H1 (cell line): ENCODE results near the gene MTM1. TPM values are rescaled to one million over a fixed set of nuclear protein-coding genes. Genes with fewer than 3 reads are reported as not detected.

Experiments
- CTCF ChIA-PET: fragments of 300-600 bp; sonication (Branson Sonifier 250); formaldehyde crosslinking; loops from one replicate; lab custom pipeline; 2021; ENCODE audit not compliant: partially characterized antibody; lab: Charles Lee
- POLR2A ChIA-PET: fragments of 300-600 bp; sonication (Branson Sonifier 250); formaldehyde crosslinking; loops from one replicate; lab custom pipeline; 2021; ENCODE audit warnings: inconsistent platforms; ENCODE audit not compliant: partially characterized antibody; lab: Charles Lee
- DNase-seq, 2 experiments: peaks; one replicate each; pipeline versions ENCODE4 v3.0.0 to v3.0.0-alpha.2; 2010 to 2022; ENCODE audit warnings: low spot score in 2 of 2, low read depth in 1 of 2, mixed read lengths in 1 of 2
- FAIRE-seq: peaks from 2 replicates; lab custom pipeline; 2011; peaks lifted over from hg19 to GRCh38; lab: Jason Lieb, UNC
- H2AFZ ChIP-seq: 2 replicates; pipeline ENCODE4 v1.8.1; 2012; ENCODE audit warnings: low read length, inconsistent platforms
- H2AK5ac ChIP-seq: 2 replicates; pipeline ENCODE4 v1.6.1; 2013; ENCODE audit warnings: low read depth, low read length
- H2BK120ac ChIP-seq: replicated peaks from 2 replicates; pipeline ENCODE3; 2013; ENCODE audit warnings: low read depth, low read length, inconsistent platforms
- H2BK12ac ChIP-seq: 2 replicates; pipeline ENCODE4 v1.6.1; 2013; ENCODE audit warnings: low read depth, low read length
- H2BK15ac ChIP-seq: 2 replicates; pipeline ENCODE4 v1.6.1; 2013; ENCODE audit warnings: low read length
- H2BK20ac ChIP-seq: 2 replicates; pipeline ENCODE4 v1.6.1; 2013; ENCODE audit warnings: low read length
- H2BK5ac ChIP-seq: 2 replicates; pipeline ENCODE4 v1.6.1; 2013; ENCODE audit warnings: low read depth, low read length
- H3K14ac ChIP-seq: 2 replicates; pipeline ENCODE4 v1.6.1; 2013; ENCODE audit warnings: inconsistent platforms; ENCODE audit not compliant: insufficient read length
- H3K18ac ChIP-seq: 2 replicates; pipeline ENCODE4 v1.6.1; 2013; ENCODE audit warnings: low read length; ENCODE audit errors: extremely low read depth
- H3K23ac ChIP-seq: 2 replicates; pipeline ENCODE4 v1.6.1; 2013; ENCODE audit warnings: inconsistent platforms; ENCODE audit not compliant: insufficient read length
- H3K23me2 ChIP-seq: 2 replicates; pipeline ENCODE4 v1.6.1; 2013; ENCODE audit warnings: low read depth, low read length
- H3K27ac ChIP-seq: 2 replicates; pipeline ENCODE4 v1.6.1; 2011; ENCODE audit warnings: low read depth, low read length, inconsistent platforms
- H3K27me3 ChIP-seq, 4 experiments: replicated peaks in 1 of 4; 1 replicate in 1 of 4; 2 replicates in 3 of 4; pipeline versions ENCODE4 v1.6.1 to v1.8.1; 2011 to 2013; ENCODE audit warnings: low read length in 3 of 4, mild to moderate bottlenecking in 3 of 4, inconsistent platforms in 2 of 4, mixed read lengths in 2 of 4, moderate library complexity in 1 of 4; ENCODE audit not compliant: control insufficient read depth in 3 of 4, insufficient read depth in 3 of 4; ENCODE audit errors: extremely low read depth in 1 of 4
- H3K36me3 ChIP-seq, 4 experiments: 2 replicates each; pipeline versions ENCODE4 v1.6.1 to v1.8.1; 2011 to 2013; ENCODE audit warnings: mild to moderate bottlenecking in 4 of 4, low read length in 3 of 4, moderate library complexity in 2 of 4, control low read depth in 1 of 4, inconsistent platforms in 1 of 4; ENCODE audit not compliant: insufficient read depth in 4 of 4, control insufficient read depth in 2 of 4
- H3K4ac ChIP-seq: replicated peaks from 2 replicates; pipeline ENCODE3; 2013; ENCODE audit warnings: low read length, low read depth, mixed read lengths, inconsistent platforms; ENCODE audit not compliant: insufficient read length
- H3K4me1 ChIP-seq, 4 experiments: replicated peaks in 1 of 4; 1 replicate in 1 of 4; 2 replicates in 3 of 4; pipeline versions ENCODE4 v1.6.1 to v1.8.1; 2011 to 2013; ENCODE audit warnings: low read length in 3 of 4, inconsistent platforms in 2 of 4, mixed read lengths in 1 of 4; ENCODE audit not compliant: insufficient read depth in 4 of 4, control insufficient read depth in 3 of 4
- H3K4me2 ChIP-seq, 2 experiments: 2 replicates each; pipeline versions ENCODE4 v1.6.1 to v1.8.1; 2011 to 2013; ENCODE audit warnings: low read depth in 2 of 2, low read length in 2 of 2, control low read depth in 1 of 2, inconsistent platforms in 1 of 2, mild to moderate bottlenecking in 1 of 2; ENCODE audit not compliant: insufficient read depth in 1 of 2
- H3K4me3 ChIP-seq, 4 experiments: fragments of 200-600, 300-600 bp in 1 of 4; sonication (generic), shearing (Covaris generic), sonication (Bioruptor Twin) in 1 of 4; 2 replicates each; pipeline versions ENCODE4 v1.5.1 to v1.8.1; 2011 to 2016; ENCODE audit warnings: low read length in 4 of 4, low read depth in 3 of 4, control low read depth in 2 of 4, inconsistent platforms in 2 of 4, mild to moderate bottlenecking in 2 of 4, mixed read lengths in 1 of 4, moderate library complexity in 1 of 4; ENCODE audit not compliant: insufficient read depth in 2 of 4; ENCODE audit errors: extremely low read depth in 1 of 4
- H3K56ac ChIP-seq: replicated peaks from 2 replicates; pipeline ENCODE3; 2013; ENCODE audit warnings: low read depth, mild to moderate bottlenecking, mixed read lengths, low read length, inconsistent platforms; ENCODE audit not compliant: insufficient read length
- H3K79me1 ChIP-seq: 2 replicates; pipeline ENCODE4 v1.6.1; 2013; ENCODE audit warnings: low read depth, low read length, control low read depth
- H3K79me2 ChIP-seq, 2 experiments: 2 replicates each; pipeline versions ENCODE4 v1.6.1 to v1.8.1; 2012 to 2013; ENCODE audit warnings: low read length in 2 of 2, mild to moderate bottlenecking in 2 of 2, inconsistent platforms in 1 of 2; ENCODE audit not compliant: insufficient read depth in 2 of 2, control insufficient read depth in 1 of 2
- H3K9ac ChIP-seq, 4 experiments: replicated peaks in 1 of 4; 1 replicate in 1 of 4; 2 replicates in 3 of 4; pipeline versions ENCODE4 v1.6.1 to v1.8.1; 2011 to 2013; ENCODE audit warnings: low read depth in 3 of 4, low read length in 3 of 4, control low read depth in 2 of 4, mild to moderate bottlenecking in 2 of 4, moderate library complexity in 2 of 4, inconsistent platforms in 1 of 4; ENCODE audit errors: extremely low read depth in 1 of 4
- H3K9me3 ChIP-seq, 2 experiments: 2 replicates each; pipeline versions ENCODE4 v1.6.1 to v1.8.1; 2012 to 2013; ENCODE audit warnings: mild to moderate bottlenecking in 2 of 2, moderate library complexity in 2 of 2, control low read depth in 1 of 2, inconsistent platforms in 1 of 2, low read depth in 1 of 2, low read length in 1 of 2, mixed read lengths in 1 of 2; ENCODE audit not compliant: insufficient read depth in 2 of 2
- H4K20me1 ChIP-seq, 2 experiments: replicated peaks in 1 of 2; 2 replicates each; pipeline versions ENCODE3 to v1.8.1; 2011 to 2013; ENCODE audit warnings: inconsistent platforms in 2 of 2, low read length in 2 of 2, mild to moderate bottlenecking in 1 of 2; ENCODE audit not compliant: insufficient read depth in 2 of 2, control insufficient read depth in 1 of 2
- H4K5ac ChIP-seq: 2 replicates; pipeline ENCODE4 v1.6.1; 2013; ENCODE audit warnings: low read length, low read depth, mixed read lengths, inconsistent platforms; ENCODE audit not compliant: insufficient read length
- H4K8ac ChIP-seq: 2 replicates; pipeline ENCODE4 v1.8.0; 2013; ENCODE audit warnings: mild to moderate bottlenecking, moderate library complexity, low read length, inconsistent platforms; ENCODE audit not compliant: insufficient read depth; ENCODE audit errors: extremely low read depth
- H4K91ac ChIP-seq: replicated peaks from 2 replicates; pipeline ENCODE3; 2013; ENCODE audit warnings: low read length, mixed read lengths, inconsistent platforms; ENCODE audit not compliant: insufficient read length
- ASH2L ChIP-seq: fragments of 200-600, 300-600 bp; sonication (generic); IDR thresholded peaks from one replicate; pipeline ENCODE4 v1.7.1; 2017; ENCODE audit warnings: low read length
- BRCA1 ChIP-seq: IDR thresholded peaks from 2 replicates; pipeline ENCODE4 v1.6.1; 2012; ENCODE audit warnings: low read depth, low read length, improper control_type of control experiment
- CBX5 ChIP-seq: fragments of 300-800, 300-1000 bp; sonication (generic); IDR thresholded peaks from 2 replicates; pipeline ENCODE4 v1.7.1; 2016; ENCODE audit warnings: antibody characterized with exemption, low read length, low read depth
- EZH2 ChIP-seq: fragments of 200-600 bp; sonication (generic); IDR thresholded peaks from 2 replicates; pipeline ENCODE4 v1.7.1; 2012; ENCODE audit warnings: low read depth, mild to moderate bottlenecking, moderate library complexity, low read length, inconsistent platforms; ENCODE audit not compliant: severe bottlenecking
- JUN ChIP-seq: IDR thresholded peaks from 2 replicates; pipeline ENCODE4 v1.6.1; 2011; ENCODE audit warnings: low read depth, mild to moderate bottlenecking, improper control_type of control experiment, low read length
- KDM5A ChIP-seq: fragments of 200-600 bp; IDR thresholded peaks from 2 replicates; pipeline ENCODE4 v1.7.1; 2012; ENCODE audit warnings: mild to moderate bottlenecking, low read length, inconsistent platforms, mixed read lengths
- RFX5 ChIP-seq: IDR thresholded peaks from 2 replicates; pipeline ENCODE4 v1.6.1; 2011; ENCODE audit warnings: low read depth, low read length, improper control_type of control experiment, borderline replicate concordance
- RNF2 ChIP-seq: fragments of 200-900, 300-1000 bp; sonication (generic); IDR thresholded peaks from 2 replicates; pipeline ENCODE4 v1.7.1; 2016; ENCODE audit warnings: borderline replicate concordance, low read depth, mild to moderate bottlenecking, antibody characterized with exemption, low read length; ENCODE audit not compliant: poor library complexity, severe bottlenecking; ENCODE audit errors: missing control alignments
- SP1 ChIP-seq: IDR thresholded peaks from 2 replicates; pipeline ENCODE4 v1.6.1; 2011; ENCODE audit warnings: low read depth, low read length
- TAF1 ChIP-seq: IDR thresholded peaks from 2 replicates; pipeline ENCODE4 v1.6.1; 2011; ENCODE audit warnings: mild to moderate bottlenecking, low read depth, low read length
- WGBS, 2 experiments: shearing (Covaris generic) in 1 of 2; methylation state at CpG; one replicate each; pipeline versions ENCODE4 v1.1.6 to v1.1.7; 2013 to 2015; ENCODE audit warnings: low lambda C conversion rate in 2 of 2, mixed read lengths in 2 of 2, inconsistent platforms in 1 of 2, low coverage in 1 of 2, missing lambda C conversion rate in 1 of 2; ENCODE audit not compliant: insufficient replicate concordance in 2 of 2, insufficient coverage in 1 of 2, insufficient read length in 1 of 2; ENCODE audit errors: extremely low coverage in 1 of 2, missing lambda C conversion rate in 1 of 2; 5-methylcytosine and 5-hydroxymethylcytosine counted together
- polyA plus RNA-seq, 7 experiments: library from polyadenylated mRNA; depleted of rRNA in 3 of 7; stranded (reverse) in 5 of 7; unstranded in 2 of 7; fragments of >200 nt in 5 of 7; fragments of 200-250 nt in 2 of 7; gene quantifications; 1 replicate in 5 of 7; 2 replicates in 1 of 7; 4 replicates in 1 of 7; pipeline versions ENCODE4 v1.2.1 to v1.2.3, GENCODE V29; 2011 to 2013; ENCODE audit warnings: missing spikeins in 2 of 7, mixed read lengths in 2 of 7
- total RNA-seq: library from RNA; stranded (reverse); fragmentation: NEBNext Ultra II Directional; extraction: Animal tissue kit (Norgen Biotek cat#: 25700); gene quantifications from 2 replicates; pipeline ENCODE4 v1.2.1, GENCODE V29; 2021
- TF ChIP-seq, protein P1 (sequence below), 3 experiments: IDR thresholded peaks; 1 replicate in 2 of 3; 2 replicates in 1 of 3; pipeline versions ENCODE4 v1.5.1 to v1.6.1; 2011; ENCODE audit warnings: low read length in 3 of 3, mild to moderate bottlenecking in 3 of 3, inconsistent platforms in 2 of 3, low read depth in 1 of 3, moderate library complexity in 1 of 3; ENCODE audit not compliant: insufficient read depth in 1 of 3; ENCODE audit errors: control extremely low read depth in 1 of 3

Gene MTM1
- total and polyA plus RNA-seq, 2 of the 8 experiments (the other 6 are each of a cell fraction or from before 2014, with no cell fraction given) = 2.3 to 8.4 TPM

DNA sequence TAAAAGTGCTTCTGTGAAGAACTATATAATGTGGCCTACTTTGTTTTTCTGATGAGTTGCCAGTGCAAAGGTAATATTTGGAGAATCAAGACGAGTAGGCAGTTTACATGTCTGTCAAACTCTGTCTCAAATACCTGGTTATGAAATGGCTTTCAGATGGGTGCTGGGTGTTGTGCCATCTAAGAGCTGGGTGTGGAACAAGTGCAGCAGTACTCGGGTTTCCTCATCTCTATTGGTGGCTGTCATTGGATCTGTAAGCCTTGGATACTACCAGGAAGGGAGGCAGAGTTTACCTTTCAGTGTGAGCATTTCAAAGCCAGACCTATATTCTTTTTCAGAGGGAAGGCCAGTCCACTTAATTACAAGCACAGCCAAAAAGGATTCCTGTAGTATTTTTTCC lies 37.2 kb downstream of the MTM1 start:
- H3K18ac ChIP-seq = no peak overlapping the region
- no peaks in the 10 kb centered on the region for H3K27me3 ChIP-seq
- H3K4ac ChIP-seq = no peak overlapping the region
- H4K91ac ChIP-seq = no peak overlapping the region
- CTCF ChIA-PET = no interaction called here
- no peak overlapping the region for H2BK5ac ChIP-seq
- no peak overlapping the region for H3K4me2 ChIP-seq
- POLR2A ChIA-PET = no interaction called here
- H2AFZ ChIP-seq = no peak overlapping the region
- no peak overlapping the region for H3K27ac ChIP-seq
- H4K20me1 ChIP-seq = no peaks in the 10 kb centered on the region
- no peak overlapping the region for H2AK5ac ChIP-seq
- H3K9me3 ChIP-seq = no peaks in the 10 kb centered on the region
- H4K5ac ChIP-seq = no peak overlapping the region
- H2BK15ac ChIP-seq = no peak overlapping the region
- H3K36me3 ChIP-seq = 0 out of 8 replicates have a peak, but pooled peaks cover 0 to 3% (median 0%) of the 10 kb centered on the region in 4 experiments
- H3K4me3 ChIP-seq = no peak overlapping the region
- no peak overlapping the region for H3K56ac ChIP-seq
- FAIRE-seq (no peak), DNase-seq (no peak)
- H3K79me1 ChIP-seq = no peaks in the 10 kb centered on the region
- 29% methylated on average over 1 of the region's 2 CpGs; no CpG with 5 or more reads in 1 of the 2 experiments for WGBS, 2 experiments
- H3K79me2 ChIP-seq = no peaks in the 10 kb centered on the region
- no peak overlapping the region for H4K8ac ChIP-seq
- no peak overlapping the region for H3K9ac ChIP-seq
- H2BK12ac ChIP-seq = no peak overlapping the region
- H2BK120ac ChIP-seq = no peak overlapping the region
- no peak overlapping the region for H3K14ac ChIP-seq
- H2BK20ac ChIP-seq = no peak overlapping the region
- no peak overlapping the region for H3K23ac ChIP-seq
- H3K23me2 ChIP-seq = no peaks in the 10 kb centered on the region
- H3K4me1 ChIP-seq = no peaks in the 10 kb centered on the region
- TF ChIP-seq CBX5 (no peak), BRCA1 (no peak), JUN (no peak), KDM5A (no peak), EZH2 (no peak), TAF1 (no peak), RNF2 (no peak), ASH2L (no peak), RFX5 (no peak), SP1 (no peak)
- TF ChIP-seq, protein P1, sequence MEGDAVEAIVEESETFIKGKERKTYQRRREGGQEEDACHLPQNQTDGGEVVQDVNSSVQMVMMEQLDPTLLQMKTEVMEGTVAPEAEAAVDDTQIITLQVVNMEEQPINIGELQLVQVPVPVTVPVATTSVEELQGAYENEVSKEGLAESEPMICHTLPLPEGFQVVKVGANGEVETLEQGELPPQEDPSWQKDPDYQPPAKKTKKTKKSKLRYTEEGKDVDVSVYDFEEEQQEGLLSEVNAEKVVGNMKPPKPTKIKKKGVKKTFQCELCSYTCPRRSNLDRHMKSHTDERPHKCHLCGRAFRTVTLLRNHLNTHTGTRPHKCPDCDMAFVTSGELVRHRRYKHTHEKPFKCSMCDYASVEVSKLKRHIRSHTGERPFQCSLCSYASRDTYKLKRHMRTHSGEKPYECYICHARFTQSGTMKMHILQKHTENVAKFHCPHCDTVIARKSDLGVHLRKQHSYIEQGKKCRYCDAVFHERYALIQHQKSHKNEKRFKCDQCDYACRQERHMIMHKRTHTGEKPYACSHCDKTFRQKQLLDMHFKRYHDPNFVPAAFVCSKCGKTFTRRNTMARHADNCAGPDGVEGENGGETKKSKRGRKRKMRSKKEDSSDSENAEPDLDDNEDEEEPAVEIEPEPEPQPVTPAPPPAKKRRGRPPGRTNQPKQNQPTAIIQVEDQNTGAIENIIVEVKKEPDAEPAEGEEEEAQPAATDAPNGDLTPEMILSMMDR (IDR thresholded peaks at IDR 0.05; ENCODE audit: control extremely low read depth in 1 of 3, insufficient read depth in 1 of 3, low read depth in 1 of 3, low read length in 3 of 3) = no peak
